ENCODE data around the gene COPS2.
"Not testable (repeated sequence)": the region's sequence is repeated elsewhere in the genome, so short reads cannot be mapped to it uniquely, and the experiment has no call there.

GRCh38 chr15:49175582-49176397, 20.4 kb upstream of the COPS2 start:
- TF ChIP-seq CTCF (IDR thresholded peaks at IDR 0.05; ENCODE audit: low read depth, low read length); POLR2A (IDR thresholded peaks at IDR 0.05; ENCODE audit: extremely low read depth, insufficient read length); MYC (IDR thresholded peaks at IDR 0.05; ENCODE audit: low read depth, low read length): not testable (repeated sequence)
- TF ChIP-seq, protein P1, sequence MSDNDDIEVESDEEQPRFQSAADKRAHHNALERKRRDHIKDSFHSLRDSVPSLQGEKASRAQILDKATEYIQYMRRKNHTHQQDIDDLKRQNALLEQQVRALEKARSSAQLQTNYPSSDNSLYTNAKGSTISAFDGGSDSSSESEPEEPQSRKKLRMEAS (IDR thresholded peaks at IDR 0.05; ENCODE audit: low read depth, low read length) = not testable (repeated sequence)
